Fibroblast of lung (primary cell): Measurements from ENCODE around the gene CD3E. TPM values are rescaled to one million over a fixed set of nuclear protein-coding genes. Genes with fewer than 3 reads are reported as not detected.

Experiments used
- DNase-seq, 2 donors: peaks; one replicate each; pipeline versions ENCODE4 v3.0.0 to v3.0.0-alpha.2; 2010; ENCODE audit warnings: low read depth in 2 of 2
- H2AFZ ChIP-seq: 2 replicates; pipeline ENCODE4 v1.5.1; 2012; ENCODE audit warnings: low read length, control low read depth, inconsistent platforms
- H3K27ac ChIP-seq: 2 replicates; pipeline ENCODE4 v1.5.1; 2011; ENCODE audit warnings: low read length, control low read depth; ENCODE audit not compliant: insufficient read depth
- H3K27me3 ChIP-seq: 2 replicates; pipeline ENCODE4 v1.5.1; 2011; ENCODE audit warnings: mild to moderate bottlenecking, low read length; ENCODE audit not compliant: control insufficient read depth, insufficient read depth
- H3K36me3 ChIP-seq: 2 replicates; pipeline ENCODE4 v1.5.1; 2011; ENCODE audit warnings: low read length; ENCODE audit not compliant: control insufficient read depth, insufficient read depth
- H3K4me1 ChIP-seq: 2 replicates; pipeline ENCODE4 v1.5.1; 2011; ENCODE audit warnings: low read length; ENCODE audit not compliant: control insufficient read depth, insufficient read depth; ENCODE audit errors: extremely low read depth
- H3K4me2 ChIP-seq: 2 replicates; pipeline ENCODE4 v1.5.1; 2011; ENCODE audit warnings: low read length, control low read depth; ENCODE audit not compliant: insufficient read depth; ENCODE audit errors: extremely low read depth
- H3K4me3 ChIP-seq, 4 experiments: fragments of 200-600 bp in 1 of 4; sonication (generic) in 1 of 4; replicated peaks in 1 of 4; 2 replicates each; pipeline ENCODE4 v1.5.1; 2011 to 2016; ENCODE audit warnings: low read length in 4 of 4, low read depth in 3 of 4, mild to moderate bottlenecking in 3 of 4, control low read depth in 2 of 4, inconsistent platforms in 1 of 4, mixed read lengths in 1 of 4; ENCODE audit not compliant: insufficient read depth in 1 of 4; ENCODE audit errors: control extremely low read depth in 1 of 4
- H3K79me2 ChIP-seq: 2 replicates; pipeline ENCODE4 v1.5.1; 2012; ENCODE audit warnings: mild to moderate bottlenecking, low read length, inconsistent platforms; ENCODE audit not compliant: control insufficient read depth, insufficient read depth
- H3K9ac ChIP-seq: 2 replicates; pipeline ENCODE4 v1.5.1; 2011; ENCODE audit warnings: mild to moderate bottlenecking, low read length, control low read depth; ENCODE audit not compliant: insufficient read depth
- H3K9me3 ChIP-seq: 2 replicates; pipeline ENCODE4 v1.5.1; 2012; ENCODE audit warnings: low read depth, low read length; ENCODE audit not compliant: control insufficient read depth, insufficient read depth
- H4K20me1 ChIP-seq: 2 replicates; pipeline ENCODE4 v1.5.1; 2011; ENCODE audit warnings: low read length; ENCODE audit not compliant: control insufficient read depth, insufficient read depth; ENCODE audit errors: extremely low read depth
- EZH2 ChIP-seq: IDR thresholded peaks from 2 replicates; pipeline ENCODE4 v1.5.1; 2012; ENCODE audit warnings: low read length, control low read depth, mild to moderate bottlenecking; ENCODE audit errors: missing control alignments
- polyA plus RNA-seq, 2 donors: library from polyadenylated mRNA; depleted of rRNA in 1 of 2; stranded (reverse) in 1 of 2; unstranded in 1 of 2; fragments of >200 nt; gene quantifications; 2 replicates each; pipeline ENCODE4 v1.2.1, GENCODE V29; 2011 to 2012; ENCODE audit warnings: missing spikeins in 1 of 2
- total RNA-seq: library from RNA; depleted of rRNA; stranded (reverse); fragments of >200 nt; gene quantifications from 2 replicates; pipeline ENCODE4 v1.2.1, GENCODE V29; 2014
- TF ChIP-seq, protein P1 (sequence below), 2 donors: IDR thresholded peaks in 1 of 2; conservative IDR thresholded peaks in 1 of 2; 1 replicate in 1 of 2; 2 replicates in 1 of 2; pipeline ENCODE4 v1.5.1; 2011 to 2012; ENCODE audit warnings: low read length in 2 of 2, control low read depth in 1 of 2, inconsistent platforms in 1 of 2, low read depth in 1 of 2, mild to moderate bottlenecking in 1 of 2

Gene CD3E
- total and polyA plus RNA-seq, 2 donors (not counting 1 experiment from before 2014, with no cell fraction given): not detected

- H3K27me3 ChIP-seq: no peaks in the 10 kb centered on the region
- no peak overlapping the region for H2AFZ ChIP-seq
- H3K4me3 ChIP-seq: no peak overlapping the region
- no peak for DNase-seq
- no peak overlapping the region for H3K27ac ChIP-seq
- H3K4me1 ChIP-seq: no peaks in the 10 kb centered on the region
- TF ChIP-seq, protein P1, sequence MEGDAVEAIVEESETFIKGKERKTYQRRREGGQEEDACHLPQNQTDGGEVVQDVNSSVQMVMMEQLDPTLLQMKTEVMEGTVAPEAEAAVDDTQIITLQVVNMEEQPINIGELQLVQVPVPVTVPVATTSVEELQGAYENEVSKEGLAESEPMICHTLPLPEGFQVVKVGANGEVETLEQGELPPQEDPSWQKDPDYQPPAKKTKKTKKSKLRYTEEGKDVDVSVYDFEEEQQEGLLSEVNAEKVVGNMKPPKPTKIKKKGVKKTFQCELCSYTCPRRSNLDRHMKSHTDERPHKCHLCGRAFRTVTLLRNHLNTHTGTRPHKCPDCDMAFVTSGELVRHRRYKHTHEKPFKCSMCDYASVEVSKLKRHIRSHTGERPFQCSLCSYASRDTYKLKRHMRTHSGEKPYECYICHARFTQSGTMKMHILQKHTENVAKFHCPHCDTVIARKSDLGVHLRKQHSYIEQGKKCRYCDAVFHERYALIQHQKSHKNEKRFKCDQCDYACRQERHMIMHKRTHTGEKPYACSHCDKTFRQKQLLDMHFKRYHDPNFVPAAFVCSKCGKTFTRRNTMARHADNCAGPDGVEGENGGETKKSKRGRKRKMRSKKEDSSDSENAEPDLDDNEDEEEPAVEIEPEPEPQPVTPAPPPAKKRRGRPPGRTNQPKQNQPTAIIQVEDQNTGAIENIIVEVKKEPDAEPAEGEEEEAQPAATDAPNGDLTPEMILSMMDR (conservative IDR thresholded peaks at IDR 0.05 in 1 of 2, IDR thresholded peaks at IDR 0.05 in 1 of 2; ENCODE audit: low read depth in 1 of 2, low read length in 2 of 2): no peak
- TF ChIP-seq EZH2: no peak
- no peak overlapping the region for H3K4me2 ChIP-seq
- no peak overlapping the region for H3K9ac ChIP-seq
- no peaks in the 10 kb centered on the region for H3K36me3 ChIP-seq
- H3K79me2 ChIP-seq: no peaks in the 10 kb centered on the region
- no peaks in the 10 kb centered on the region for H3K9me3 ChIP-seq
- H4K20me1 ChIP-seq: no peaks in the 10 kb centered on the region
Observed at GRCh38 chr11:118282606-118283005, 21.9 kb upstream of the CD3E start.

GRCh38 chr11:118283037-118283636 lies 21.4 kb upstream of the CD3E start:
- Histone ChIP-seq H4K20me1 (no peaks in the 10 kb centered on the region), H3K4me3 (no peak overlapping the region), H3K36me3 (no peaks in the 10 kb centered on the region), H3K27me3 (no peaks in the 10 kb centered on the region), H2AFZ (no peak overlapping the region), H3K27ac (no peak overlapping the region), H3K9ac (no peak overlapping the region), H3K9me3 (no peaks in the 10 kb centered on the region), H3K4me2 (no peak overlapping the region), H3K4me1 (no peaks in the 10 kb centered on the region), H3K79me2 (no peaks in the 10 kb centered on the region)
- no peak for DNase-seq
- no peak for TF ChIP-seq EZH2
- TF ChIP-seq, protein P1 (conservative IDR thresholded peaks at IDR 0.05 in 1 of 2, IDR thresholded peaks at IDR 0.05 in 1 of 2; ENCODE audit: low read depth in 1 of 2, low read length in 2 of 2): no peak

- Histone ChIP-seq H3K36me3 (no peaks in the 10 kb centered on the region), H3K4me1 (no peaks in the 10 kb centered on the region), H3K4me3 (no peak overlapping the region)
Observed at GRCh38 chr11:118283756-118284350, 20.7 kb upstream of the CD3E start.

More at GRCh38 chr11:118283756-118284350, 20.7 kb upstream of the CD3E start:
- no peak for TF ChIP-seq EZH2
- TF ChIP-seq, protein P1 (conservative IDR thresholded peaks at IDR 0.05 in 1 of 2, IDR thresholded peaks at IDR 0.05 in 1 of 2; ENCODE audit: low read depth in 1 of 2, low read length in 2 of 2): no peak
- no peak overlapping the region for H3K9ac ChIP-seq
- no peak overlapping the region for H2AFZ ChIP-seq
- no peaks in the 10 kb centered on the region for H4K20me1 ChIP-seq
- no peak for DNase-seq
- H3K27me3 ChIP-seq: no peaks in the 10 kb centered on the region
- H3K9me3 ChIP-seq: no peaks in the 10 kb centered on the region
- no peaks in the 10 kb centered on the region for H3K79me2 ChIP-seq
- H3K27ac ChIP-seq: no peak overlapping the region
- no peak overlapping the region for H3K4me2 ChIP-seq
